Neuronal stem cell (in vitro differentiated cells): Measurements from ENCODE around the gene HOGA1.

Source experiments
- DNase-seq: peaks from one replicate; pipeline ENCODE4 v3.0.0-alpha.2; 2013; ENCODE audit warnings: low spot score
- H2AFZ ChIP-seq: one replicate; pipeline ENCODE4 v1.6.1; 2013; ENCODE audit warnings: mild to moderate bottlenecking, low read length, inconsistent platforms
- H2AK5ac ChIP-seq: 2 replicates; pipeline ENCODE4 v1.6.1; 2013; ENCODE audit warnings: low read depth, mild to moderate bottlenecking, inconsistent platforms, low read length, moderate library complexity, mixed read lengths
- H2BK120ac ChIP-seq: 2 replicates; pipeline ENCODE4 v1.6.1; 2013; ENCODE audit warnings: low read depth, mild to moderate bottlenecking, inconsistent platforms, low read length, moderate library complexity, mixed read lengths
- H2BK12ac ChIP-seq: one replicate; pipeline ENCODE4 v1.6.1; 2013; ENCODE audit warnings: low read length, inconsistent platforms
- H2BK15ac ChIP-seq: 2 replicates; pipeline ENCODE4 v1.6.1; 2013; ENCODE audit warnings: mild to moderate bottlenecking, low read length, inconsistent platforms, mixed read lengths
- H2BK5ac ChIP-seq: one replicate; pipeline ENCODE4 v1.6.1; 2013; ENCODE audit warnings: inconsistent platforms, mild to moderate bottlenecking, low read length, moderate library complexity
- H3K14ac ChIP-seq: one replicate; pipeline ENCODE4 v1.6.1; 2013; ENCODE audit warnings: low read length, inconsistent platforms
- H3K18ac ChIP-seq: 2 replicates; pipeline ENCODE4 v1.6.1; 2013; ENCODE audit warnings: low read length, inconsistent platforms
- H3K23ac ChIP-seq: 2 replicates; pipeline ENCODE4 v1.6.1; 2013; ENCODE audit warnings: low read depth, mild to moderate bottlenecking, mixed read lengths, low read length, inconsistent platforms; ENCODE audit not compliant: poor library complexity
- H3K27ac ChIP-seq: replicated peaks from 3 replicates; pipeline ENCODE4 v1.5.1; 2013; ENCODE audit warnings: low read length, inconsistent platforms
- H3K27me3 ChIP-seq, 3 experiments: 2 replicates each; pipeline ENCODE4 v1.6.1; 2013; ENCODE audit warnings: low read length in 3 of 3, mild to moderate bottlenecking in 2 of 3, inconsistent platforms in 1 of 3, low read depth in 1 of 3, mixed read lengths in 1 of 3, moderate library complexity in 1 of 3; ENCODE audit not compliant: control insufficient read depth in 3 of 3, insufficient read depth in 3 of 3
- H3K36me3 ChIP-seq, 2 donors: replicated peaks in 1 of 2; 2 replicates each; pipeline ENCODE4 v1.6.1; 2013; ENCODE audit warnings: low read length in 2 of 2; ENCODE audit not compliant: control insufficient read depth in 2 of 2, insufficient read depth in 2 of 2
- H3K4ac ChIP-seq: 2 replicates; pipeline ENCODE4 v1.6.1; 2013; ENCODE audit warnings: inconsistent platforms, mild to moderate bottlenecking, low read length, moderate library complexity
- H3K4me1 ChIP-seq, 2 donors: 1 replicate in 1 of 2; 2 replicates in 1 of 2; pipeline ENCODE4 v1.6.1; 2013; ENCODE audit warnings: low read length in 2 of 2, low read depth in 1 of 2; ENCODE audit not compliant: control insufficient read depth in 2 of 2, insufficient read depth in 1 of 2
- H3K4me2 ChIP-seq: one replicate; pipeline ENCODE4 v1.6.1; 2013; ENCODE audit warnings: mild to moderate bottlenecking, low read length, inconsistent platforms; ENCODE audit not compliant: insufficient read depth, poor library complexity, severe bottlenecking
- H3K4me3 ChIP-seq, 2 donors: 2 replicates each; pipeline ENCODE4 v1.5.1; 2013; ENCODE audit warnings: low read length in 2 of 2, mild to moderate bottlenecking in 2 of 2, inconsistent platforms in 1 of 2, moderate library complexity in 1 of 2
- H3K79me1 ChIP-seq: one replicate; pipeline ENCODE4 v1.6.1; 2013; ENCODE audit warnings: low read depth, mild to moderate bottlenecking, inconsistent platforms, low read length, moderate library complexity
- H3K9ac ChIP-seq: one replicate; pipeline ENCODE4 v1.6.1; 2013; ENCODE audit warnings: mild to moderate bottlenecking, low read depth, low read length, inconsistent platforms; ENCODE audit not compliant: poor library complexity
- H3K9me3 ChIP-seq, 2 donors: replicated peaks in 1 of 2; 2 replicates each; pipeline versions ENCODE3 to v1.6.1; 2013; ENCODE audit warnings: low read length in 2 of 2, mild to moderate bottlenecking in 2 of 2, inconsistent platforms in 1 of 2, low read depth in 1 of 2, mixed read lengths in 1 of 2, moderate library complexity in 1 of 2; ENCODE audit not compliant: control insufficient read depth in 2 of 2, insufficient read depth in 1 of 2
- H4K8ac ChIP-seq: one replicate; pipeline ENCODE4 v1.6.1; 2013; ENCODE audit warnings: low read depth, mild to moderate bottlenecking, inconsistent platforms, low read length, moderate library complexity
- H4K91ac ChIP-seq: one replicate; pipeline ENCODE4 v1.6.1; 2013; ENCODE audit warnings: low read length, low read depth, mild to moderate bottlenecking, inconsistent platforms; ENCODE audit not compliant: poor library complexity
- WGBS, 2 donors: extraction: QIAGEN DNeasy Blood & Tissue Kit; methylation state at CpG; one replicate each; pipeline ENCODE4 v1.1.7; 2013; ENCODE audit warnings: missing lambda C conversion rate in 2 of 2, mixed read lengths in 1 of 2; ENCODE audit not compliant: insufficient read length in 2 of 2, insufficient replicate concordance in 1 of 2; ENCODE audit errors: extremely low coverage in 2 of 2; 5-methylcytosine and 5-hydroxymethylcytosine counted together

The HOGA1 gene

GRCh38 chr10:97587183-97587582 is 3.0 kb downstream of the HOGA1 start:
- no peak overlapping the region for H3K4me3 ChIP-seq
- no peak overlapping the region for H2BK15ac ChIP-seq
- no peak overlapping the region for H3K4me2 ChIP-seq
- no peak overlapping the region for H3K27ac ChIP-seq
- H3K4me1 ChIP-seq, result peaks cover 0 to 8% of the 10 kb centered on the region in 2 donors
- no peak overlapping the region for H3K14ac ChIP-seq
- no peak overlapping the region for H2BK12ac ChIP-seq
- H3K36me3 ChIP-seq, result no peaks in the 10 kb centered on the region
- H2AK5ac ChIP-seq, result no peak overlapping the region
- no peaks in the 10 kb centered on the region for H3K27me3 ChIP-seq
- no peak overlapping the region for H3K4ac ChIP-seq
- no peak overlapping the region for H4K8ac ChIP-seq
- no peak for DNase-seq
- no peak overlapping the region for H2BK120ac ChIP-seq
- no peaks in the 10 kb centered on the region for H3K9me3 ChIP-seq
- H2AFZ ChIP-seq, result no peak overlapping the region
- H3K79me1 ChIP-seq, result peaks cover 1% of the 10 kb centered on the region
- H3K23ac ChIP-seq, result no peak overlapping the region
- H3K9ac ChIP-seq, result no peak overlapping the region
- H3K18ac ChIP-seq, result no peak overlapping the region
- no peak overlapping the region for H4K91ac ChIP-seq
- H2BK5ac ChIP-seq, result no peak overlapping the region
- no CpG with 5 or more reads among the region's 2 CpGs for WGBS, 2 donors

GRCh38 chr10:97589479-97589878 is 5.3 kb downstream of the HOGA1 start, which contains the start of gene C10orf62:
C10orf62 (plus strand) TSS chr10:97589721; CDS start chr10:97589898, 177 bp downstream.
- no CpG with 5 or more reads among the region's 3 CpGs for WGBS, 2 donors
- Histone ChIP-seq H2BK12ac (peak within 1 kb of the TSS; percentile 58), H3K4me3 (no peak within 1 kb of the TSS), H4K8ac (no peak within 1 kb of the TSS), H3K27ac (no peak within 1 kb of the TSS), H3K36me3 (no peaks in the 10 kb centered on the region), H2AK5ac (peak within 1 kb of the TSS; percentile 32), H3K4me2 (no peak within 1 kb of the TSS), H2BK120ac (peak within 1 kb of the TSS; percentile 47), H3K23ac (no peak within 1 kb of the TSS), H3K4ac (no peak within 1 kb of the TSS), H4K91ac (peak within 1 kb of the TSS; percentile 72), H2BK5ac (no peak within 1 kb of the TSS), H3K18ac (peak within 1 kb of the TSS; percentile 48), H3K4me1 (peaks cover 0 to 4% of the 10 kb centered on the region in 2 donors), H3K14ac (peak within 1 kb of the TSS; percentile 75), H3K79me1 (peaks cover 1% of the 10 kb centered on the region), H3K27me3 (no peaks in the 10 kb centered on the region), H2BK15ac (no peak within 1 kb of the TSS), H3K9ac (no peak within 1 kb of the TSS), H2AFZ (no peak within 1 kb of the TSS), H3K9me3 (no peaks in the 10 kb centered on the region)
- no peak for DNase-seq

GRCh38 chr10:97590082-97590747 is 6.0 kb downstream of the HOGA1 start:
- Histone ChIP-seq H3K4me1 (peaks cover 0 to 4% of the 10 kb centered on the region in 2 donors), H3K27me3 (no peaks in the 10 kb centered on the region), H3K4me2 (no peak overlapping the region), H4K8ac (no peak overlapping the region), H4K91ac (peak overlapping the region; percentile 72), H2AK5ac (peak overlapping the region; percentile 32), H2BK12ac (peak overlapping the region; percentile 58), H3K4ac (no peak overlapping the region), H2BK5ac (no peak overlapping the region), H2AFZ (no peak overlapping the region), H2BK120ac (peak overlapping the region; percentile 47), H2BK15ac (no peak overlapping the region), H3K23ac (no peak overlapping the region), H3K9me3 (no peaks in the 10 kb centered on the region), H3K18ac (peak overlapping the region; percentile 48), H3K14ac (peak overlapping the region; percentile 75), H3K27ac (no peak overlapping the region), H3K36me3 (no peaks in the 10 kb centered on the region), H3K79me1 (peaks cover 1% of the 10 kb centered on the region), H3K4me3 (no peak overlapping the region), H3K9ac (no peak overlapping the region)
- DNase-seq, result no peak
- no CpG with 5 or more reads among the region's 15 CpGs for WGBS, 2 donors

GRCh38 chr10:97590748-97591495 is 6.7 kb downstream of the HOGA1 start:
- H2BK120ac ChIP-seq, result no peak overlapping the region
- peaks cover 1% of the 10 kb centered on the region for H3K79me1 ChIP-seq
- no peak for DNase-seq
- no peaks in the 10 kb centered on the region for H3K9me3 ChIP-seq
- no peak overlapping the region for H3K4me2 ChIP-seq
- H3K4ac ChIP-seq, result no peak overlapping the region
- peak overlapping the region; percentile 38 for H3K18ac ChIP-seq
- H2BK15ac ChIP-seq, result no peak overlapping the region
- H2BK12ac ChIP-seq, result no peak overlapping the region
- no peak overlapping the region for H3K9ac ChIP-seq
- H2BK5ac ChIP-seq, result no peak overlapping the region
- H4K91ac ChIP-seq, result no peak overlapping the region
- no peak overlapping the region for H3K23ac ChIP-seq
- H3K4me1 ChIP-seq, result peaks cover under 1 to 3% of the 10 kb centered on the region in 2 donors
- H3K27ac ChIP-seq, result no peak overlapping the region
- no CpG with 5 or more reads among the region's 5 CpGs for WGBS, 2 donors
- H2AK5ac ChIP-seq, result no peak overlapping the region
- H4K8ac ChIP-seq, result no peak overlapping the region
- H3K36me3 ChIP-seq, result no peaks in the 10 kb centered on the region
- H3K4me3 ChIP-seq, result no peak overlapping the region
- H3K27me3 ChIP-seq, result no peaks in the 10 kb centered on the region
- H2AFZ ChIP-seq, result no peak overlapping the region
- no peak overlapping the region for H3K14ac ChIP-seq
